B cell (primary cell): ENCODE results near the gene COL19A1. TPM values are rescaled to one million over a fixed set of nuclear protein-coding genes. Genes with fewer than 3 reads are reported as not detected.

ENCODE experiments used
- ATAC-seq: fragments of 200-7000 bp; cut with Tn5 transposase; one replicate; pipeline ENCODE4 v1.10.0; 2021; ENCODE audit warnings: low read depth, mild to moderate bottlenecking, moderate number of reproducible peaks, moderate library complexity
- CTCF ChIA-PET: fragments of 350-600 bp; sonication (Branson Sonifier 250); formaldehyde crosslinking; loops from one replicate; lab custom pipeline; 2021; ENCODE audit warnings: antibody characterized with exemption, inconsistent platforms; lab: Charles Lee
- POLR2A ChIA-PET: fragments of 350-600 bp; sonication (Branson Sonifier 250); formaldehyde crosslinking; loops from one replicate; lab custom pipeline; 2021; ENCODE audit warnings: antibody characterized with exemption; lab: Charles Lee
- DNase-seq: peaks from one replicate; pipeline ENCODE4 v3.0.0; 2013
- H2AFZ ChIP-seq: 2 replicates; pipeline ENCODE4 v1.6.1; 2012; ENCODE audit warnings: mild to moderate bottlenecking, low read depth, low read length; ENCODE audit not compliant: insufficient read depth, poor library complexity, severe bottlenecking
- H3K27ac ChIP-seq, 2 donors: 1 replicate in 1 of 2; 2 replicates in 1 of 2; pipeline ENCODE4 v1.5.1; 2012 to 2013; ENCODE audit warnings: low read length in 2 of 2, mild to moderate bottlenecking in 2 of 2, moderate library complexity in 1 of 2
- H3K27me3 ChIP-seq, 4 experiments: fragments of 200-600 bp in 1 of 4; sonication (generic) in 1 of 4; replicated peaks in 1 of 4; 1 replicate in 2 of 4; 2 replicates in 2 of 4; pipeline versions ENCODE4 v1.6.1 to v1.7.0; 2013 to 2016; ENCODE audit warnings: low read length in 3 of 4, mild to moderate bottlenecking in 2 of 4, mixed read lengths in 1 of 4, moderate library complexity in 1 of 4; ENCODE audit not compliant: insufficient read depth in 4 of 4, control insufficient read depth in 3 of 4; ENCODE audit errors: control extremely low read depth in 1 of 4
- H3K36me3 ChIP-seq, 2 experiments: replicated peaks in 1 of 2; 1 replicate in 1 of 2; 2 replicates in 1 of 2; pipeline versions ENCODE4 v1.6.1 to v1.7.1; 2013; ENCODE audit warnings: low read length in 1 of 2; ENCODE audit not compliant: insufficient read depth in 2 of 2, control insufficient read depth in 1 of 2; ENCODE audit errors: control extremely low read depth in 1 of 2, extremely low read depth in 1 of 2
- H3K4me1 ChIP-seq, 2 donors: fragments of 200-600 bp in 1 of 2; sonication (generic) in 1 of 2; 1 replicate in 1 of 2; 2 replicates in 1 of 2; pipeline versions ENCODE4 v1.5.1 to v1.6.1; 2013 to 2017; ENCODE audit warnings: low read length in 2 of 2; ENCODE audit not compliant: control insufficient read depth in 2 of 2, insufficient read depth in 2 of 2
- H3K4me2 ChIP-seq: replicated peaks from 2 replicates; pipeline ENCODE3; 2012; ENCODE audit warnings: mild to moderate bottlenecking, low read depth, low read length; ENCODE audit not compliant: poor library complexity, severe bottlenecking
- H3K4me3 ChIP-seq, 5 experiments: fragments of 200-600 bp in 1 of 5; sonication (generic) in 1 of 5; 1 replicate in 3 of 5; 2 replicates in 2 of 5; pipeline versions ENCODE4 v1.5.1 to v1.7.0; 2011 to 2016; ENCODE audit warnings: low read length in 4 of 5, mild to moderate bottlenecking in 4 of 5, low read depth in 2 of 5, control low read depth in 1 of 5, moderate library complexity in 1 of 5; ENCODE audit not compliant: insufficient read depth in 1 of 5; ENCODE audit errors: control extremely low read depth in 1 of 5, extremely low read depth in 1 of 5
- H3K79me2 ChIP-seq: fragments of 200-600 bp; sonication (generic); one replicate; pipeline ENCODE4 v1.6.0; 2016; ENCODE audit warnings: low read length; ENCODE audit not compliant: control insufficient read depth, insufficient read depth
- H3K9ac ChIP-seq: fragments of 200-600 bp; sonication (generic); 2 replicates; pipeline ENCODE4 v1.6.1; 2017; ENCODE audit warnings: mild to moderate bottlenecking, low read length, moderate library complexity
- H3K9me3 ChIP-seq, 3 donors: one replicate each; pipeline versions ENCODE4 v1.6.1 to v1.7.1; 2013; ENCODE audit warnings: low read length in 2 of 3; ENCODE audit not compliant: control insufficient read depth in 2 of 3, insufficient read depth in 1 of 3; ENCODE audit errors: control extremely low read depth in 1 of 3
- H4K20me1 ChIP-seq: 2 replicates; pipeline ENCODE4 v1.6.0; 2012; ENCODE audit warnings: mild to moderate bottlenecking, low read length; ENCODE audit not compliant: insufficient read depth, control insufficient read depth, poor library complexity, severe bottlenecking
- H3K27ac Mint-ChIP-seq: one replicate; pipeline ENCODE4 v1.8.0; 2021; ENCODE audit warnings: mixed read lengths
- H3K27me3 Mint-ChIP-seq: one replicate; pipeline ENCODE4 v1.8.0; 2021; ENCODE audit warnings: mixed read lengths
- H3K4me1 Mint-ChIP-seq: one replicate; pipeline ENCODE4 v1.8.0; 2021; ENCODE audit warnings: mixed read lengths
- H3K4me3 Mint-ChIP-seq: one replicate; pipeline ENCODE4 v1.8.0; 2021; ENCODE audit warnings: mixed read lengths
- H3K9me3 Mint-ChIP-seq: one replicate; pipeline ENCODE4 v1.8.0; 2022; ENCODE audit warnings: mixed read lengths; ENCODE audit not compliant: insufficient read depth
- CTCF ChIP-seq: fragments of 200-600 bp; IDR thresholded peaks from one replicate; pipeline ENCODE4 v1.8.0; 2022; ENCODE audit warnings: antibody characterized with exemption, mild to moderate bottlenecking
- EZH2 ChIP-seq: IDR thresholded peaks from 2 replicates; pipeline ENCODE4 v1.6.1; 2012; ENCODE audit warnings: borderline replicate concordance, low read depth, mild to moderate bottlenecking, moderate library complexity, low read length; ENCODE audit not compliant: insufficient read depth, poor library complexity, severe bottlenecking
- WGBS: methylation state at CpG from one replicate; pipeline ENCODE4 v1.1.5; 2013; ENCODE audit warnings: missing lambda C conversion rate; ENCODE audit not compliant: insufficient coverage; 5-methylcytosine and 5-hydroxymethylcytosine counted together
- intact Hi-C: fragments of 100-400 bp; cut with micrococcal nuclease; formaldehyde crosslinking; loops from one replicate; pipeline ENCODE4 v1.10.0; 2022
- polyA plus RNA-seq: library from polyadenylated mRNA; depleted of rRNA; stranded (reverse); fragments of >200 nt; gene quantifications from 2 replicates; pipeline ENCODE4 v1.2.3, GENCODE V29; 2012
- total RNA-seq, 2 donors: library from RNA; stranded (reverse); fragments of 120-200 nt in 1 of 2; gene quantifications; 1 replicate in 1 of 2; 2 replicates in 1 of 2; pipeline versions ENCODE4 v1.2.3 to v1.2.4, GENCODE V29; 2013 to 2022

The COL19A1 gene
- total and polyA plus RNA-seq, 2 donors (not counting 1 experiment from before 2014, with no cell fraction given), result 14.6 to 61.4 TPM

DNA sequence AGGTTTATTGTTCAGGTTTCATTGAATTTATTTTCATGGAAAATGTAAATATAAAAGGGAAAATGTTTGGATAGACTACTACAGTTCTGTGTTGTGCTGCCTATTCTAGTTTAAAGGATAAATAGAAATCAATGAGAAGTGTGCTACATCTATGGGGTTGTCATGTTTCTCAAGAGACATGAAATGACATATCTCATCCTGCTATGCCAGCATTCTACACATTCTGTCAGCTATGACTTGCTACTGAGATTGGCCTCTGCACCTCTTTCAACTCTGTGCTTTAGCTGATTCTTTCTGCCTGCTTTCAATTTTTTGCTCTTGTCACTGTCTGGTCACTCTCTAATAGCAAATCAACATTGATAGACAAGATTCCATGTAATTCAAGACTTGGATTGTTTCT is 33.8 kb upstream of the COL19A1 start:
- H3K79me2 ChIP-seq, result no peaks in the 10 kb centered on the region
- H3K4me1 Mint-ChIP-seq, result peaks cover 17% of the 10 kb centered on the region
- POLR2A ChIA-PET, result no interaction called here
- H4K20me1 ChIP-seq, result no peaks in the 10 kb centered on the region
- no peak for DNase-seq
- no peak overlapping the region for H3K27ac ChIP-seq
- H3K9ac ChIP-seq, result no peak overlapping the region
- H3K4me1 ChIP-seq, result peaks cover 14 to 18% of the 10 kb centered on the region in 2 donors
- H3K36me3 ChIP-seq, result no peaks in the 10 kb centered on the region
- intact Hi-C loops, result no loop called here
- H3K9me3 Mint-ChIP-seq, result no peaks in the 10 kb centered on the region
- no peak for TF ChIP-seq CTCF
- TF ChIP-seq EZH2, result no peak
- no peak overlapping the region for H3K27ac Mint-ChIP-seq
- H3K27me3 ChIP-seq, result no peaks in the 10 kb centered on the region
- H2AFZ ChIP-seq, result no peak overlapping the region
- no peak overlapping the region for H3K4me3 Mint-ChIP-seq
- CTCF ChIA-PET, result interaction anchor here (1.5 to 1.8 kb wide), 2 partner anchors 44 to 274 kb away, joined by 4 read pairs; no protein-coding TSS in a partner anchor
- no peak overlapping the region for H3K4me2 ChIP-seq
- no peaks in the 10 kb centered on the region for H3K27me3 Mint-ChIP-seq
- H3K9me3 ChIP-seq, result no peaks in the 10 kb centered on the region
- ATAC-seq, result no peak
- H3K4me3 ChIP-seq, result no peak overlapping the region

- Mint-ChIP-seq H3K4me3 (peak overlapping the region; percentile 40), H3K9me3 (no peaks in the 10 kb centered on the region), H3K4me1 (peaks cover 21% of the 10 kb centered on the region), H3K27ac (peak overlapping the region; percentile 12), H3K27me3 (no peaks in the 10 kb centered on the region)
- H3K36me3 ChIP-seq, result no peaks in the 10 kb centered on the region
- peak; percentile 96 for TF ChIP-seq CTCF
- TF ChIP-seq EZH2, result no peak
- DNase-seq (peak; percentile 74), ATAC-seq (peak; percentile 70)
- H4K20me1 ChIP-seq, result no peaks in the 10 kb centered on the region
- peak overlapping the region; percentile 36 for H3K4me2 ChIP-seq
- no peak overlapping the region for H3K4me3 ChIP-seq
- no peaks in the 10 kb centered on the region for H3K9me3 ChIP-seq
- peak overlapping the region in 1 of 2 donors; percentile 53 for H3K27ac ChIP-seq
- intact Hi-C loops, result loop anchor here (1.0 to 5.0 kb wide), 5 partner anchors 19 to 273 kb away; partner anchors contain the start of gene LMBRD1
- CTCF ChIA-PET, result interaction anchor here (0.7 to 3.7 kb wide), 18 partner anchors 20 to 272 kb away, joined by 3 to 45 read pairs (median 4); partner anchors contain the start of genes COL19A1 and LMBRD1
- peaks cover 15 to 21% of the 10 kb centered on the region in 2 donors for H3K4me1 ChIP-seq
- no peaks in the 10 kb centered on the region for H3K27me3 ChIP-seq
- no peaks in the 10 kb centered on the region for H3K79me2 ChIP-seq
- H2AFZ ChIP-seq, result peak overlapping the region; percentile 25
- no CpG with 5 or more reads among the region's 5 CpGs for WGBS
- no peak overlapping the region for H3K9ac ChIP-seq
- POLR2A ChIA-PET, result interaction anchor here (0.5 kb wide), 1 partner anchor 20 kb away, joined by 3 read pairs; no protein-coding TSS in a partner anchor
These were observed 30.8 kb upstream of the COL19A1 start for GRCh38 chr6:69835414-69836179.
